Measurements from ENCODE around the gene RALB. TPM values are rescaled to one million over a fixed set of nuclear protein-coding genes. Genes with fewer than 3 reads are reported as not detected.

Gene RALB
- total and polyA plus RNA-seq, 7 donors = 25.6 to 72.3 (median 38.1) TPM

GRCh38 chr2:120300385-120300784 lies 47.7 kb downstream of the RALB start:
- 83 to 87% (median 87%) methylated on average over 10 of the region's 10 CpGs for WGBS, 3 donors
- H3K36me3 ChIP-seq (ENCODE audit: insufficient read depth in 1 of 2, low read depth in 1 of 2) = peaks cover 0 to 22% of the 10 kb centered on the region in 2 donors

GRCh38 chr2:120301284-120301683 lies 48.6 kb downstream of the RALB start:
- DNase-seq = no peak
- Histone ChIP-seq H3K27ac (no peak overlapping the region), H3K36me3 (ENCODE audit: insufficient read depth in 1 of 2, low read depth in 1 of 2) (peaks cover 0 to 15% of the 10 kb centered on the region in 2 donors), H3K27me3 (ENCODE audit: insufficient read depth in 3 of 3, low read length in 2 of 3) (no peaks in the 10 kb centered on the region), H3K4me1 (no peaks in the 10 kb centered on the region), H3K4me3 (no peak overlapping the region), H3K9me3 (no peaks in the 10 kb centered on the region)
- 91 to 93% (median 93%) methylated on average over 5 of the region's 5 CpGs for WGBS, 3 donors
- no peak for ATAC-seq
- intact Hi-C loops (cut with DNase I) = no loop called here
- TF ChIP-seq, protein P1, sequence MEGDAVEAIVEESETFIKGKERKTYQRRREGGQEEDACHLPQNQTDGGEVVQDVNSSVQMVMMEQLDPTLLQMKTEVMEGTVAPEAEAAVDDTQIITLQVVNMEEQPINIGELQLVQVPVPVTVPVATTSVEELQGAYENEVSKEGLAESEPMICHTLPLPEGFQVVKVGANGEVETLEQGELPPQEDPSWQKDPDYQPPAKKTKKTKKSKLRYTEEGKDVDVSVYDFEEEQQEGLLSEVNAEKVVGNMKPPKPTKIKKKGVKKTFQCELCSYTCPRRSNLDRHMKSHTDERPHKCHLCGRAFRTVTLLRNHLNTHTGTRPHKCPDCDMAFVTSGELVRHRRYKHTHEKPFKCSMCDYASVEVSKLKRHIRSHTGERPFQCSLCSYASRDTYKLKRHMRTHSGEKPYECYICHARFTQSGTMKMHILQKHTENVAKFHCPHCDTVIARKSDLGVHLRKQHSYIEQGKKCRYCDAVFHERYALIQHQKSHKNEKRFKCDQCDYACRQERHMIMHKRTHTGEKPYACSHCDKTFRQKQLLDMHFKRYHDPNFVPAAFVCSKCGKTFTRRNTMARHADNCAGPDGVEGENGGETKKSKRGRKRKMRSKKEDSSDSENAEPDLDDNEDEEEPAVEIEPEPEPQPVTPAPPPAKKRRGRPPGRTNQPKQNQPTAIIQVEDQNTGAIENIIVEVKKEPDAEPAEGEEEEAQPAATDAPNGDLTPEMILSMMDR (IDR thresholded peaks at IDR 0.05) = no peak

More at GRCh38 chr2:120300385-120300784, 47.7 kb downstream of the RALB start:
- ATAC-seq = no peak
- TF ChIP-seq, protein P1 (IDR thresholded peaks at IDR 0.05) = no peak
- Histone ChIP-seq H3K27ac (no peak overlapping the region), H3K27me3 (ENCODE audit: insufficient read depth in 3 of 3, low read length in 2 of 3) (no peaks in the 10 kb centered on the region), H3K4me1 (no peaks in the 10 kb centered on the region), H3K4me3 (no peak overlapping the region), H3K9me3 (no peaks in the 10 kb centered on the region)
- DNase-seq = no peak
- intact Hi-C loops (cut with DNase I) = no loop called here

DNA sequence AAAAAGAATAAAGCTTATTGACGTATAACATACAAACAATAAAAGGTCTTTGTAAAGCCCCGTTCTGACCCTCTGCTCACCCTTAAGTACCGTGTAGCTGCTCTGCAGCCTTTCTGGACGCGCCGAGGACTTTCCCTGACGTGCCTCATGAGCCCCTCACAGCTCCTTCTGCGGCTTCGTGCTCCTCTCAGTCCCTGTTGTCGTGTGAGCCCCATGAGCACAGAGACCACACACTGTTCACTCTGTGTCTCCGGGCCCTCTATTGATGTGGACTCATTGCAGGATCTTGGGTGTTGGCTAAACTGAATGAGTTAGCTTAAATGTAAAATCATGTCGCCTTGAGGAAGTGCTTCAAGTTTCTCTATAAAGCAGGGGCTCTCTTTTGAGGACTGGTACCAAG lies 49.6 kb downstream of the RALB start:
- DNase-seq (no peak), ATAC-seq (no peak)
- WGBS, 3 donors = 84 to 94% (median 89%) methylated on average over 12 of the region's 12 CpGs
- H3K4me3 ChIP-seq = no peak overlapping the region
- H3K27me3 ChIP-seq (ENCODE audit: insufficient read depth in 3 of 3, low read length in 2 of 3) = no peaks in the 10 kb centered on the region
- no peaks in the 10 kb centered on the region for H3K4me1 ChIP-seq
- intact Hi-C loops (cut with DNase I) = no loop called here
- TF ChIP-seq, protein P1 (IDR thresholded peaks at IDR 0.05) = no peak
- H3K27ac ChIP-seq = no peak overlapping the region
- peaks cover 0 to 13% of the 10 kb centered on the region in 2 donors for H3K36me3 ChIP-seq (ENCODE audit: insufficient read depth in 1 of 2, low read depth in 1 of 2)
- H3K9me3 ChIP-seq = no peaks in the 10 kb centered on the region

GRCh38 chr2:120303177-120303576 lies 50.5 kb downstream of the RALB start:
- ATAC-seq = no peak
- Histone ChIP-seq H3K27ac (no peak overlapping the region), H3K4me3 (no peak overlapping the region), H3K4me1 (no peaks in the 10 kb centered on the region), H3K36me3 (ENCODE audit: insufficient read depth in 1 of 2, low read depth in 1 of 2) (peaks cover 0 to 5% of the 10 kb centered on the region in 2 donors), H3K9me3 (no peaks in the 10 kb centered on the region), H3K27me3 (ENCODE audit: insufficient read depth in 3 of 3, low read length in 2 of 3) (no peaks in the 10 kb centered on the region)
- WGBS, 3 donors = 69 to 84% (median 78%) methylated on average over 6 of the region's 6 CpGs
- TF ChIP-seq, protein P1 (IDR thresholded peaks at IDR 0.05) = no peak
- intact Hi-C loops (cut with DNase I) = no loop called here
- no peak for DNase-seq

DNA sequence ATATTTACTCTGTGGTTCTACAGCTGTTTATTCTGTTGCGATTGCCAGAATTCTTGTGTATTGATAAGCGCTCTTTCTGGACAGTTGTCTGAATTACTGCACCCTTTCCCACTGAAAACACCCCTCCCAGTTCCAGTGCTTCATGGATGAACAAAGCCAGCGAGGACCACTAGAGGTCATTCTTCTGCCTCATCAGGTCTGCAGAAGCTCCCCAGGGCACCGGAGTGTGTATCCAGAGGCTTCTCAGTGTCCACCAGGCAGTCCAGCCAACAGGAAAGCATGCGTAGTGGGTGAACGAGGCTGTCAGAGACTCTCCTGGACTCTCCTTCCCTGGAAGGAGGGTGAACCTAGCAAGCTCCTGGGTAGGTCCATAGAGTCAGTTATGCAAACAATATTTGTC lies 52.6 kb downstream of the RALB start:
- Histone ChIP-seq H3K4me1 (no peaks in the 10 kb centered on the region), H3K27ac (no peak overlapping the region), H3K36me3 (ENCODE audit: insufficient read depth in 1 of 2, low read depth in 1 of 2) (no peaks in the 10 kb centered on the region), H3K27me3 (ENCODE audit: insufficient read depth in 3 of 3, low read length in 2 of 3) (no peaks in the 10 kb centered on the region), H3K9me3 (no peaks in the 10 kb centered on the region), H3K4me3 (no peak overlapping the region)
- intact Hi-C loops (cut with DNase I) = no loop called here
- TF ChIP-seq, protein P1 (IDR thresholded peaks at IDR 0.05) = peak; percentile 18
- 44 to 61% (median 50%) methylated on average over 6 of the region's 6 CpGs for WGBS, 3 donors
- DNase-seq = no peak
- ATAC-seq = no peak
